GM18909 (cell line): ENCODE results near the gene POLK.
"Not testable (repeated sequence)": the region's sequence is repeated elsewhere in the genome, so short reads cannot be mapped to it uniquely, and the experiment has no call there.

Experiments used
- ATAC-seq: cut with Tn5 transposase; IDR thresholded peaks from one replicate; pipeline ENCODE4 v1.9.1; 2021; ENCODE audit warnings: mild to moderate bottlenecking; ENCODE audit not compliant: unreplicated experiment, poor library complexity

Gene POLK

GRCh38 chr5:75545131-75545530 is 33.4 kb downstream of the POLK start:
- ATAC-seq = no peak

GRCh38 chr5:75546830-75547229 is 35.1 kb downstream of the POLK start:
- no peak for ATAC-seq

DNA sequence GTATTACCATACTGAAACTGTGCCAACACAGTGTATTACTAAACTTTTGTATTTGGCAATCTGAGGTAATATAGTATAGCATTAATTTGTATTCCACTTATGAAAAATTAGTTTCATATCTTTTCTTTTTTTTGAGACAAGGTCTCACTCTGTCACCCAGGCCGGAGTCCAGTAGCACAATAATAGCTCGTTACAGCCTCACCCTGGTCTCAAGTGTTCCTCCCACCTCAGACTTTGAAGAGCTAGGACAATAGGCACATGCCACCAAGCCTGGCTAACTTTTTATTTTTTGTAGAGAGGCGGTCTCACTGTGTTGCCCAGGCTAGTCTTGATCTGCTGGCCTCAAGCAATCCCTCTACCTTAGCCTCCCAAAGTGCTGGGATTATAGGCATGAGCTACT is 36.1 kb downstream of the POLK start:
- ATAC-seq = no peak

GRCh38 chr5:75550597-75550996 is 38.9 kb downstream of the POLK start:
- ATAC-seq = no peak

DNA sequence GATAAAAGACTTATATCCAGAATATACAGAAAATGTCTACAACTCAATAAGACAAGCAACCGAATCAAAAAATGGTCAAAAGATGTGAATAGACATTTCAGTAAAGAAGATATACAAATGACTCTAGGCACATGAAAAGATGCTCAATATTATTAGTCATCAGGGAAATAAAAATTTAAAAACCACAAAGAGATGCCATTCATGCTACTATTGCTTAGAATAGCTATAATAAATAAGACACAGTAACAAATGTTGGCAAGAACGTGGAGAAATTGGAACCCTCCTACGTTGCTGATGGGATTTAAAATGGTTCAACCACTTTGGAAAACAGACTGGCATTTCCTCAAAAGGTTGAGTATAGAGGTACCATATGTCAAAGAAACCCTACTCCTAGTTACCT is 39.8 kb downstream of the POLK start:
- no peak for ATAC-seq

- ATAC-seq = no peak
These were observed 41.1 kb downstream of the POLK start for GRCh38 chr5:75552764-75553163.

GRCh38 chr5:75553358-75553757 is 41.7 kb downstream of the POLK start:
- ATAC-seq = no peak

DNA sequence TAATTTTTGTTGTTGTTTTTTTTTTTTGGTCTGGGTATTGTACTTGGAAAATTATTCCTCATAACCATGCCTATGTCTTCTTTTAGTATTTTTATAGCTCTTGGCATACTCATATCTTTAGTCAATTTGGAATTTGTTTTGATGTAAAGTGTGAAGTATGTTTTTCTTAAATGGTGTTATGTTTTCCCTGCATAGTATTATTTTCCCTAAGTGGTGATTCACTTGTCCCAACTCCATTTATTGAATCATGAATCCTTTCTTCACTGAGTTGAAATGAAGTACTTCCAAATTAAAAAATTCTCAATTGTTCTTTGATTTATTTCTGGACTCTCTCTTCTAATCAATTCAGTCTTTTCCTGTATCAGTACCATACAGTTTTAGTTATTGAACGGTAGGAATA is 46.5 kb downstream of the POLK start:
- no peak for ATAC-seq

DNA sequence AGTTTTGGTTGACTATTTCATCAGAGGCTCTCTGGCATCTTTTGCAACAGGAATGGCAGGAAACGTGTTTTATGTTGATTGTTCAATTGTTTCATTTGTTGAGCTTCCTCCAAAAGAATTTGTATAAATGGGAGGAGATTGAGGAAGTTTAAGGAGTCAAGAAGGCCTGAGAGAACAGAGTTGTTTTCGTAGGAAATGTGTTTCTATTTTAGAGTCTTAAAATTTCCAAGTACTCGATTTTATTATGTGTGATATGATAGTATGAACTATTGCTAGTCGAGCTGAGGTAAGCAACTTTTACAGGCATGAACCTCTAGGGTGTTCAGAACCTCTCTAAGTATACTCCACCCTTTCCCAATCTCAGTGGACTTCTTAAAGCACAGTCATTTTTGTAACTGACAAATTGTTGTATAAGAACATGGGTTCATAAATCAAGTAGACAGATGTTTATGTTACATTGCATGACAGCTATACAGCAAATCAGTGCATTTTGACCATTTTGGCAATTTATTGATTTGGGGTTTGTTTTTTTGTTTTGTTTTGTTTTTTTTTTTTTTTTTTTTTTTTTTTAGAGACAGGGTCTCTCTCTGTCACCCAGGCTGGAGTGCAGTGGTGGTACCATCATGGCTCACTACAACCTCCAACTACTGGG is 47.4 kb downstream of the POLK start:
- ATAC-seq = no peak

- not testable (repeated sequence) for ATAC-seq
These were observed 49.0 kb downstream of the POLK start for GRCh38 chr5:75560655-75561054.

GRCh38 chr5:75565991-75566709 is 54.5 kb downstream of the POLK start:
- ATAC-seq = not testable (repeated sequence)

GRCh38 chr5:75566710-75567309 is 55.1 kb downstream of the POLK start:
- peak; percentile 86 for ATAC-seq

DNA sequence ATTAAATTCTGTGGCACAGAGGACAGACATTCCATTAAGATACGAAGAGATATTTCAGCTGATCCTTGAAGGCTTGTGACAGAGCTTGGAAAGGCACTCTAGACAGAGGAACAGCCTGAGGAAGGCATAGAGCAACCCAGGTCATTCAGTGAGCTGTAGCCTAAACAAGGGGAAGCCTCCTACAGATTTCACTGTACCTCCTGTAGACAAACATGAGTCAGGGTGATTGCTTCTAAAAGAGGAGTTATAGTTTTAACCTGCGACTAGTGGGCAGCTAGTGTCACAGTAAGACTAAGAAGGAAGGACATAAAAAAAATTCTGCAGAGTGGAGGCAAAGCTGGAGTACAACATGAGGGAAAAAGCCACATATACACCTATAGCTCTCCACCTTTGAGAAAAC is 56.0 kb downstream of the POLK start:
- peak; percentile 47 for ATAC-seq

- peak; percentile 44 for ATAC-seq
These were observed 56.5 kb downstream of the POLK start for GRCh38 chr5:75568202-75568601.

DNA sequence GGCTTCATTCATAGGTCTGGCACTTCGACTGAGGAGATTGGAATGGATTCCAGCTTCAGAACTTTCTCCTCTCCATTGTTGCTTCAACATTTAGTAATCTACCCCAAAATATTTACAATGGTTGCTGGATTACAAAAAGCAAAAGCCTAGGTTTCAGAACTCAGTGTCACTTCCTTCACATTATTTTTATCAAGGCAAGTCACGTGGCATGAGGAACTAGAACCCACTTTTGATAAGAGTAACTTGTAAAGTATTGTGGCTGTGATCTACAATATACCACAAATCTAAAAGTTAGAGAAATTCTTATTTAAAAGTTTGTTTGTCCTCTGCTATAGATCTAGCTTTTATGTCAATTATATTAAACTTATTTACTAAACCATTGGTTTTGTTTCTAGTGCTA is 59.9 kb downstream of the POLK start:
- no peak for ATAC-seq

DNA sequence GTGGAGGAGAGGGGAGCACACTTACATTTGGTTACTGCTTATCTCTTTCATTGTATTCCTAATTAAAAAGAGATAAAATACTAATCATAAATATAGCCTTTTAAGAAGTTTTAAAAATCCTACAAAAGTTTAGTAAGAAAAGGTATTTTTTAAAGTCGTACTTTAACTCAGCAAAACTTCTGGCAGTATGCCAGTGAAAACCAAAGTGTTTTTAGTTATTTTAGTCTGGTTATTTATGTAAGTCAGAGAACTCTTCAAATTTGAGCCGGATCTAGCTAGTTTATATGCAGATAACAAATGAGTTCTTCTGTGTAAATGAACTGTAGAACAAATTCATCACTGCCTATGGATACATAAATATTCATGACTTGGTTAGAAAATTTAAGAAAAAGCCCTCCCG is 63.1 kb downstream of the POLK start:
- no peak for ATAC-seq

DNA sequence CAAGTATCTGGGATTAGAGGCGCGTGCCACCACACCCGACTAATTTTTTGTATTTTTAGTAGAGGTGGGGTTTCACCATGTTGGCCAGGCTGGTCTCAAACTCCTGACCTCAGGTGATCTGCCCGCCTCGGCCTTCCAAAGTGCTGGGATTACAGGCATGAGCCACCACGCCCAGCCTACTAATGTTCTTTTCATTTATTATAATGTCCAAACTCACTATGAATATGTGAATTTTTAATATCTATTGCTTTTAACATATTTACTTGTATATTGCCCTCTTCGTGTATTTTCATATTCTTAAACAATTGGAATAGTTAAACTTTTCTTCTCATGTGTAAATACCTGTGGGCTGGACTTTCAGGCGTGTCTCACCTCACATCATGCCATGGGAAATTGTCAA is 66.6 kb downstream of the POLK start:
- not testable (repeated sequence) for ATAC-seq

DNA sequence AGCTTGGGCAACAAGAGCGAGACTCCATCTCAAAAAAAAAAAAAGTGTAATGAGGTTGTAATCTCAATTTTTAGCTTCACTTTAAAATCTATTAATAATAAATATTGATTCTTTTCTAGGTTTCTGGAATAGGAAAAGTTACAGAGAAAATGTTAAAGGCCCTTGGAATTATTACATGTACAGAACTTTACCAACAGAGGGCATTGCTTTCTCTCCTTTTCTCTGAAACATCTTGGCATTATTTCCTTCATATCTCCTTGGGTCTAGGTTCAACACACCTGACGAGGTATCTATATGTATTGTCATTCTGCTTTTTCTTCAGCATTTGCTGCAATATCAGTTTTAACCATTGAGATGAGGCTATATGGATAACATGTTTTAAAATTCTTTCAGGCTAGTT is 73.0 kb downstream of the POLK start:
- no peak for ATAC-seq

DNA sequence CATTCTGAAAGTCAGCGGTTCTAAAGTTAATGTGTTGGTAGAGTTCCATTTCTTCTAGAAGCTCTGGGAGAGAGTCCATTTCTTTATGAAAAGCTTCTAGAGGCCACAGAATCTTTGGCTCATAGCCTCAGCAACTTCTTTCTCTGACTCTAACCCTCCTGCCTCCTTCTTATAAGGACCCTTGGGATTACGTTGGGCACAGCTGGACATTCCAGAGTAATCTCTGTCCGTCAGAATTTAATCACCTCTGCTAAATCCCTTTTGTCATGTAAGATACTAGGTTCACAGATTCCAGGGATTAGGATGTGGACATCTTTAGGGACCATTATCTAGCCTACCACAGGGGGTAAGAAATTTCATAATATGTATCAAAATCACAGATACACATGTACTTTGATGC is 77.0 kb downstream of the POLK start:
- no peak for ATAC-seq

DNA sequence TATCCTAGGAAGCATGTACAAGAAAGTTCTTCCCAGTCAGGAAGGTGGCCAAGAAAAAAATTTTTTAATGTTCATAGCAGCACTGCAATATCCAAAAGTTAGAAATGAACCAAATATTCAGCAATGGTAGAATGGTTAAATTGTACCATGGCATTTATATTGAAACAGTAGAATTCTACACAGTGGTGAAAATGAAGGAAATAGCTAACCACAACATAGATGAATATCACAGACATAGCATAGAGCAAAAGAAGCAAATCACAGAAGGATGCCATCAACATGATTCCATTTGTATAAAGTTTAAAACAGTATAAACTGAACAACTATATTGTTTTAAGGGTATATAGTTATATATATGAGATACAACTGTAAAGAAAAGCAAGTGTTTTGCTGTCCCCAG is 88.8 kb downstream of the POLK start:
- no peak for ATAC-seq

DNA sequence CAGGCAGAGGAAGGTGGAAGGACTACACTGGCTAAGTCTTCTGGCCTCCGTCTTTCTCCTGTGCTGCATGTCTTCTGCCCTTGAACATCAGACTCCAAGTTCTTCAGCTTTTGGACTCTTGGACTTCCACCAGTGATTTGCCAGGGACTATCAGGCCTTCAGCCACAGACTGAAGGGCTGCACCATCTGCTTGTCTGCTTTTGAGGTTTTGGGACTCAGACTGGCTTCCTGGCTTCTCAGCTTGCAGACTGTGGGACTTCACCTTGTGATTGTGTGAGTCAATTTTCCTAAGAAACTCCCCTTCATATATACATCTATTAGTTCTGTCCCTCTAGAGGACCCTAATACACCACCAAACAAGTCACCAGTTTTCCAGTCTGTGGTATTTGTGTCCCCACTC is 89.9 kb downstream of the POLK start:
- ATAC-seq = no peak

DNA sequence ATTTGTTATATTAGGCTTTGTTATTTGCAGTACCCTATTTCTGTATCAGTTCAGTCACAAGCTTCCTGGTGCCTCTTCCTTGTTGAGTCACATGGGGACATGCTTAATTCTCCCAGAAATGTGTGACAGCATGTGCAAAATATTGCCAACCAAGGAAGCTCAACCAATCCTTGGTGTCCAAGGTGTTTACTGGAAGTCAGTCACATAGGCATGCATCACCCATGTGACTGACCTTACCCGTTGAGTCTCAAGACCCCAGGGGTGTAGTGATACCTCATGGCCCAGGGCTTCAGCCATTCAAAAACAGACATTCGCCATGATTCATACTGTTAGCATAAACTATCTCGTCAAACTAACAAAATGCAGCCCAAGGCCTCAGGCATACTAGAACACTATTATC is 90.3 kb downstream of the POLK start:
- no peak for ATAC-seq
